CD4-positive, alpha-beta T cell (primary cell): Measurements from ENCODE around the gene ANKRD44. TPM values are rescaled to one million over a fixed set of nuclear protein-coding genes. Genes with fewer than 3 reads are reported as not detected.

ENCODE experiments used
- ATAC-seq: fragments of 200-7000 bp; cut with Tn5 transposase; one replicate; pipeline ENCODE4 v1.10.0; 2022; ENCODE audit warnings: mild to moderate bottlenecking; ENCODE audit not compliant: poor library complexity
- CTCF ChIA-PET: fragments of 350-600 bp; sonication (Branson Sonifier 250); formaldehyde crosslinking; loops from one replicate; lab custom pipeline; 2021; ENCODE audit warnings: antibody characterized with exemption, inconsistent platforms; lab: Charles Lee
- POLR2A ChIA-PET: fragments of 350-600 bp; sonication (Branson Sonifier 250); formaldehyde crosslinking; loops from one replicate; lab custom pipeline; 2021; ENCODE audit warnings: antibody characterized with exemption, inconsistent platforms; lab: Charles Lee
- DNase-seq, 14 experiments: peaks; one replicate each; pipeline ENCODE4 v3.0.0-alpha.2; 2013 to 2020; ENCODE audit warnings: mixed read lengths in 2 of 14
- H3K27ac ChIP-seq, 2 donors: one replicate each; pipeline versions ENCODE4 v1.5.1 to v1.7.0; 2013; ENCODE audit warnings: low read length in 2 of 2, low read depth in 1 of 2, mild to moderate bottlenecking in 1 of 2
- H3K27me3 ChIP-seq, 2 experiments: 1 replicate in 1 of 2; 2 replicates in 1 of 2; pipeline versions ENCODE4 v1.6.1 to v1.7.0; 2013; ENCODE audit warnings: low read length in 2 of 2, control low read depth in 1 of 2, mild to moderate bottlenecking in 1 of 2, moderate library complexity in 1 of 2; ENCODE audit not compliant: insufficient read depth in 2 of 2, control insufficient read depth in 1 of 2
- H3K36me3 ChIP-seq: one replicate; pipeline ENCODE4 v1.6.1; 2013; ENCODE audit warnings: low read length, control low read depth; ENCODE audit not compliant: insufficient read depth
- H3K4me1 ChIP-seq: one replicate; pipeline ENCODE4 v1.6.1; 2013; ENCODE audit warnings: low read length, control low read depth; ENCODE audit not compliant: insufficient read depth
- H3K4me3 ChIP-seq: one replicate; pipeline ENCODE4 v1.5.1; 2013; ENCODE audit warnings: mild to moderate bottlenecking, low read length, moderate library complexity
- H3K9me3 ChIP-seq, 2 experiments: 1 replicate in 1 of 2; 2 replicates in 1 of 2; pipeline versions ENCODE4 v1.6.1 to v1.7.0; 2013; ENCODE audit warnings: low read length in 2 of 2, mild to moderate bottlenecking in 2 of 2, control low read depth in 1 of 2, moderate library complexity in 1 of 2; ENCODE audit not compliant: control insufficient read depth in 1 of 2, insufficient read depth in 1 of 2
- H3K27ac Mint-ChIP-seq: one replicate; pipeline ENCODE4 v1.8.0; 2020; ENCODE audit warnings: mixed read lengths
- H3K27me3 Mint-ChIP-seq: one replicate; pipeline ENCODE4 v1.8.0; 2021; ENCODE audit warnings: mixed read lengths
- H3K36me3 Mint-ChIP-seq: one replicate; pipeline ENCODE4 v1.8.0; 2021; ENCODE audit warnings: low read depth, mixed read lengths
- H3K4me1 Mint-ChIP-seq: one replicate; pipeline ENCODE4 v1.8.0; 2021; ENCODE audit warnings: low read depth, mixed read lengths
- H3K4me3 Mint-ChIP-seq: one replicate; pipeline ENCODE4 v1.8.0; 2020; ENCODE audit warnings: mild to moderate bottlenecking, mixed read lengths
- H3K9me3 Mint-ChIP-seq: one replicate; pipeline ENCODE4 v1.8.0; 2020; ENCODE audit warnings: mixed read lengths
- intact Hi-C, 2 experiments: fragments of 100-400 bp; cut with DNase I in 1 of 2; cut with micrococcal nuclease in 1 of 2; formaldehyde crosslinking; loops; one replicate each; pipeline versions ENCODE4 v1.15.1 to v1.9.0; 2023 to 2025; cut with DNase I, micrococcal nuclease
- total RNA-seq, 174 experiments: library from RNA in 2 of 174; stranded (reverse) in 2 of 174; gene quantifications; one replicate each; pipeline ENCODE4 v1.2.3 and lab custom pipeline; 2021 to 2026
- TF ChIP-seq, protein P1 (sequence below): fragments of 200-600 bp; IDR thresholded peaks from one replicate; pipeline ENCODE4 v1.8.0; 2022; ENCODE audit warnings: antibody characterized with exemption, mild to moderate bottlenecking

ANKRD44 gene
- total RNA-seq, 2 experiments from 2014 or later = 170 to 186 TPM

DNA sequence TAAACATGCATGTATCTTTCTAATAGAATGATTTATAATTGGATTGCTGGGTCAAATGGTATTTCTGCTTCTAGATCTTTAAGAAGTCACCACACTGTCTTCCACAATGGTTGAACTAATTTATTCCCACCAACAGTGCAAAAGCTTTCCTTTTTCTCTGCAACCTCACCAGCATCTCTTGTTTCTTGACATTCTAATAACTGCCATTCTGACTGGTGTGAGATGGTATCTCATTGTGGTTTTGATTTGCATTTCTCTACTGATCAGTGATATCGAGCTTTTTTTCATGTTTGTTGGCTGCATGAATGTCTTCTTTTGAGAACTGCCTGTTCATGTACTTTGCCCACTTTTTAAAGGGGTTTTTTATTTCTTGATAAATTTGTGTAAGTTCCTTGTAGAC, 182.5 kb downstream of the ANKRD44 start:
- POLR2A ChIA-PET = interaction anchor here (1.4 to 1.5 kb wide), 2 partner anchors 17 to 40 kb away, joined by 4 read pairs; no protein-coding TSS in a partner anchor
- Mint-ChIP-seq H3K27ac (peak overlapping the region; percentile 67), H3K36me3 (peaks cover 77% of the 10 kb centered on the region), H3K27me3 (no peaks in the 10 kb centered on the region), H3K9me3 (peaks cover 2% of the 10 kb centered on the region), H3K4me3 (peak overlapping the region; percentile 4), H3K4me1 (peaks cover 87% of the 10 kb centered on the region)
- peaks cover 30% of the 10 kb centered on the region for H3K4me1 ChIP-seq
- CTCF ChIA-PET = interaction anchor here (1.0 to 2.9 kb wide), 3 partner anchors 13 to 24 kb away, joined by 3 to 11 read pairs (median 9); no protein-coding TSS in a partner anchor
- ATAC-seq (no peak), DNase-seq (peak in 2 of 14 experiments; percentile 30 to 31)
- peaks cover 53% of the 10 kb centered on the region for H3K36me3 ChIP-seq
- H3K4me3 ChIP-seq = no peak overlapping the region
- intact Hi-C loops = no loop called here
- H3K27me3 ChIP-seq = no peaks in the 10 kb centered on the region
- TF ChIP-seq, protein P1, sequence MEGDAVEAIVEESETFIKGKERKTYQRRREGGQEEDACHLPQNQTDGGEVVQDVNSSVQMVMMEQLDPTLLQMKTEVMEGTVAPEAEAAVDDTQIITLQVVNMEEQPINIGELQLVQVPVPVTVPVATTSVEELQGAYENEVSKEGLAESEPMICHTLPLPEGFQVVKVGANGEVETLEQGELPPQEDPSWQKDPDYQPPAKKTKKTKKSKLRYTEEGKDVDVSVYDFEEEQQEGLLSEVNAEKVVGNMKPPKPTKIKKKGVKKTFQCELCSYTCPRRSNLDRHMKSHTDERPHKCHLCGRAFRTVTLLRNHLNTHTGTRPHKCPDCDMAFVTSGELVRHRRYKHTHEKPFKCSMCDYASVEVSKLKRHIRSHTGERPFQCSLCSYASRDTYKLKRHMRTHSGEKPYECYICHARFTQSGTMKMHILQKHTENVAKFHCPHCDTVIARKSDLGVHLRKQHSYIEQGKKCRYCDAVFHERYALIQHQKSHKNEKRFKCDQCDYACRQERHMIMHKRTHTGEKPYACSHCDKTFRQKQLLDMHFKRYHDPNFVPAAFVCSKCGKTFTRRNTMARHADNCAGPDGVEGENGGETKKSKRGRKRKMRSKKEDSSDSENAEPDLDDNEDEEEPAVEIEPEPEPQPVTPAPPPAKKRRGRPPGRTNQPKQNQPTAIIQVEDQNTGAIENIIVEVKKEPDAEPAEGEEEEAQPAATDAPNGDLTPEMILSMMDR = no peak
- no peaks in the 10 kb centered on the region for H3K9me3 ChIP-seq
- no peak overlapping the region for H3K27ac ChIP-seq

DNA sequence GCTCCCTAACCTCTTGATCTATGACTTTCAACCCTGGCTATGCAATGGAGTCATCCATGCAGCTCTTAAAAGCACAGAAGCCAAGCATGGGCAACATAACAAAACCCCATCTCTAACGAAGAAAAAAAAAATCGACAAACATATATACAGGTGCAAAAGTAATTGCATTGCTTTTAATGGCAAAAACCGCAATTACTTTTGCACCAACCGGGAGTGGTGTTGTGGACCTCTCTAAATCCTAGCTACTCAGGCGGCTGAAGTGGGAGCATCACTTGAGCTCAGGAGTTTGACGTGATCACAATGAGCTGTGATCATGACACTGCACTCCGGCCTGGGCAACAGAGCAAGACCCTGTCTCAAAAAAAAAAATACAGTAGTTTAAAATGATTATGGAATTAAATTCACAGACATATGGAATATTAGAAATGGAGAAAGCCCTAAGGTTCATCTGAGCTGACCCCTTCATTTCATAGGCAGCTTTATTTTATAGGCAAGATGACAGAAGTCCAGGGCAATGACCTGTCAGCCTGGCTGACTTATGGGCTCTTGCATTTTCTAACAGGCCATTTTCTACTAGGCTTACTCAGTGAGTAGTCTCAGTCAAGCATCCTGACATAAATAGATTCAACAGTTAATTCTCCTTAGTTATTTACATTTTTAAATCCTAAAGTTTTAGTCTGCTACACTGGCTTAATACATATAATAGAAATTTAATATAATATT, 183.8 kb downstream of the ANKRD44 start:
- H3K9me3 ChIP-seq = no peaks in the 10 kb centered on the region
- Mint-ChIP-seq H3K9me3 (peaks cover 2% of the 10 kb centered on the region), H3K27me3 (no peaks in the 10 kb centered on the region), H3K36me3 (peaks cover 75% of the 10 kb centered on the region), H3K4me3 (no peak overlapping the region), H3K4me1 (peaks cover 87% of the 10 kb centered on the region), H3K27ac (peak overlapping the region; percentile 45)
- ATAC-seq = no peak
- TF ChIP-seq, protein P1 = no peak
- no peak overlapping the region for H3K4me3 ChIP-seq
- intact Hi-C loops = no loop called here
- DNase-seq = no peak
- H3K27me3 ChIP-seq = no peaks in the 10 kb centered on the region
- ChIA-PET POLR2A (interaction anchor here (1.4 to 1.5 kb wide), 3 partner anchors 19 to 72 kb away, joined by 3 to 4 read pairs (median 4); no protein-coding TSS in a partner anchor), CTCF (interaction anchor here (1.1 to 2.9 kb wide), 5 partner anchors 13 to 41 kb away, joined by 3 to 11 read pairs (median 9); no protein-coding TSS in a partner anchor)
- H3K36me3 ChIP-seq = peaks cover 53% of the 10 kb centered on the region
- H3K4me1 ChIP-seq = peaks cover 31% of the 10 kb centered on the region
- no peak overlapping the region for H3K27ac ChIP-seq

DNA sequence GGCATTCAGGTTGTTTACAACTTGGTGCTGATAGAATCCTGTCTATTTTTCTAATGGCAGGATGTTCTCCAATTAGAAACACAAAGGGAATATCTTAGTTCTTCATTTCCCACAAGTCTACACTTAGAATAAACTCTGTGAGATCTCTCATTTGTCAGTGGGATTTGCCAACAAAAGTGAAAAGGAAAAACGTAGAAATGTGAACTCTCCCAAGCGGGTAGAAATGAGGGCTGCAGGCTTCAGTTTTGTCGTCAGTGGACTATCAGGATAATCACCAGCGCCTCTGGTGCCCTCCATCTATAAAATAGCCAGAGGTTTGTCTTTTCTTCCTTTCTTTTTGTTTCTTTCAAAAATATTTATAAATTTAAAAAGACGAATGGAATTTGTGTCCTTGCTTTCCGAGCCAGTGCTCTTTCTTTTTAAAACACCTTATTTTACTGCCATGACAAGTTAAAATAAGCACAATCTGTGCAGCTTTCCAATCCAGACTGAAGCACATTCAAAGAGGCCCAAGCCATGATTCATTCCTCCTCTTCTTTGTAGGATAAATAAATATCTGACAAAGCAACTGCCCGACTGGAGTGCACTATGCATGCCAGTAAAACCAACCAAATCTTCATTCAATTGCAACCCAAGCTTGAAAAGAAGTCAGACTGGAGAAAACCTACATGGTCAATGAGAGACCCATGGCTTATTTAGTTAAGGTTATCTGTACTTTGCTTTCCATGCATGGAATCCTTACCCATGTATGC, 185.8 kb downstream of the ANKRD44 start:
- no peak for DNase-seq
- intact Hi-C loops = no loop called here

More for the DNA sequence above, 185.8 kb downstream of the ANKRD44 start:
- Mint-ChIP-seq H3K27ac (peak overlapping the region; percentile 84), H3K9me3 (peaks cover 2% of the 10 kb centered on the region), H3K27me3 (no peaks in the 10 kb centered on the region), H3K36me3 (peaks cover 92% of the 10 kb centered on the region), H3K4me1 (peaks cover 82% of the 10 kb centered on the region), H3K4me3 (no peak overlapping the region)
- no peaks in the 10 kb centered on the region for H3K9me3 ChIP-seq
- ChIA-PET POLR2A (no interaction called here), CTCF (no interaction called here)
- H3K4me3 ChIP-seq = no peak overlapping the region
- ATAC-seq = no peak
- H3K36me3 ChIP-seq = peaks cover 69% of the 10 kb centered on the region
- no peaks in the 10 kb centered on the region for H3K27me3 ChIP-seq
- TF ChIP-seq, protein P1 = no peak
- H3K4me1 ChIP-seq = peaks cover 28% of the 10 kb centered on the region
- no peak overlapping the region for H3K27ac ChIP-seq
